Esophagus muscularis mucosa (tissue), 4 donors: Measurements from ENCODE around the gene PRSS38. TPM values are rescaled to one million over a fixed set of nuclear protein-coding genes. Genes with fewer than 3 reads are reported as not detected.

Experiments used
- DNase-seq: peaks from one replicate; pipeline ENCODE4 v3.0.0-alpha.2; 2017; ENCODE audit errors: extremely low spot score
- H3K27ac ChIP-seq, 4 donors: fragments of 200-600 bp; sonication (generic); replicated peaks in 1 of 4; 1 replicate in 3 of 4; 2 replicates in 1 of 4; pipeline ENCODE4 v1.5.1; 2016 to 2019; ENCODE audit warnings: mild to moderate bottlenecking in 1 of 4
- H3K27me3 ChIP-seq, 4 donors: fragments of 200-600 bp; sonication (generic); one replicate each; pipeline versions ENCODE4 v1.5.1 to v1.6.0; 2016 to 2019
- H3K36me3 ChIP-seq, 4 donors: fragments of 200-600 bp; sonication (generic); one replicate each; pipeline ENCODE4 v1.5.1; 2016 to 2019
- H3K4me1 ChIP-seq, 4 donors: fragments of 200-600 bp; sonication (generic); one replicate each; pipeline ENCODE4 v1.5.1; 2016 to 2019
- H3K4me3 ChIP-seq, 4 donors: fragments of 200-600 bp; sonication (generic); 1 replicate in 2 of 4; 2 replicates in 2 of 4; pipeline ENCODE4 v1.5.1; 2016 to 2019; ENCODE audit warnings: mild to moderate bottlenecking in 4 of 4, moderate library complexity in 1 of 4
- H3K9me3 ChIP-seq, 4 donors: fragments of 200-600 bp; sonication (generic); 1 replicate in 3 of 4; 2 replicates in 1 of 4; pipeline ENCODE4 v1.5.1; 2016 to 2019
- EP300 ChIP-seq: sonication (generic); formaldehyde crosslinking; IDR thresholded peaks from one replicate; pipeline ENCODE4 v1.6.1; 2017; ENCODE audit warnings: antibody characterized with exemption
- POLR2A ChIP-seq: fragments of 450-650 bp; IDR thresholded peaks from one replicate; pipeline ENCODE4 v1.6.1; 2017; ENCODE audit warnings: antibody characterized with exemption, moderate library complexity, mild to moderate bottlenecking, low read depth
- POLR2AphosphoS5 ChIP-seq, 2 donors: sonication (generic); formaldehyde crosslinking; IDR thresholded peaks; one replicate each; pipeline ENCODE4 v1.6.1; 2017; ENCODE audit warnings: antibody characterized with exemption in 2 of 2
- WGBS: methylation state at CpG from one replicate; pipeline ENCODE4 v1.1.5; 2018; 5-methylcytosine and 5-hydroxymethylcytosine counted together
- intact Hi-C: fragments of 100-400 bp; cut with DNase I; formaldehyde crosslinking; loops from one replicate; pipeline ENCODE4 v1.15.1; 2023
- total RNA-seq, 4 donors: library from RNA; depleted of rRNA; stranded (reverse); fragments of >200 nt; gene quantifications; one replicate each; pipeline versions ENCODE4 v1.1.0 to v1.2.1, GENCODE V29; 2016
- TF ChIP-seq, protein P1 (sequence below), 3 experiments: fragments of 200-600 bp in 2 of 3; fragments of 450-650 bp in 1 of 3; sonication (generic) in 2 of 3; IDR thresholded peaks; one replicate each; pipeline ENCODE4 v1.5.1; 2017 to 2019; ENCODE audit warnings: antibody characterized with exemption in 3 of 3, mild to moderate bottlenecking in 2 of 3, moderate library complexity in 1 of 3

Gene PRSS38
- total RNA-seq, 4 donors from 2014 or later = not detected

- H3K9me3 ChIP-seq = no peaks in the 10 kb centered on the region
- intact Hi-C loops = no loop called here
- no peak for DNase-seq
- no peaks in the 10 kb centered on the region for H3K27me3 ChIP-seq
- WGBS = 96% methylated on average over 8 of the region's 12 CpGs
- H3K36me3 ChIP-seq = no peaks in the 10 kb centered on the region
- no peak overlapping the region for H3K27ac ChIP-seq
- TF ChIP-seq POLR2A = no peak
- no peak for TF ChIP-seq EP300
- TF ChIP-seq, protein P1, sequence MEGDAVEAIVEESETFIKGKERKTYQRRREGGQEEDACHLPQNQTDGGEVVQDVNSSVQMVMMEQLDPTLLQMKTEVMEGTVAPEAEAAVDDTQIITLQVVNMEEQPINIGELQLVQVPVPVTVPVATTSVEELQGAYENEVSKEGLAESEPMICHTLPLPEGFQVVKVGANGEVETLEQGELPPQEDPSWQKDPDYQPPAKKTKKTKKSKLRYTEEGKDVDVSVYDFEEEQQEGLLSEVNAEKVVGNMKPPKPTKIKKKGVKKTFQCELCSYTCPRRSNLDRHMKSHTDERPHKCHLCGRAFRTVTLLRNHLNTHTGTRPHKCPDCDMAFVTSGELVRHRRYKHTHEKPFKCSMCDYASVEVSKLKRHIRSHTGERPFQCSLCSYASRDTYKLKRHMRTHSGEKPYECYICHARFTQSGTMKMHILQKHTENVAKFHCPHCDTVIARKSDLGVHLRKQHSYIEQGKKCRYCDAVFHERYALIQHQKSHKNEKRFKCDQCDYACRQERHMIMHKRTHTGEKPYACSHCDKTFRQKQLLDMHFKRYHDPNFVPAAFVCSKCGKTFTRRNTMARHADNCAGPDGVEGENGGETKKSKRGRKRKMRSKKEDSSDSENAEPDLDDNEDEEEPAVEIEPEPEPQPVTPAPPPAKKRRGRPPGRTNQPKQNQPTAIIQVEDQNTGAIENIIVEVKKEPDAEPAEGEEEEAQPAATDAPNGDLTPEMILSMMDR (IDR thresholded peaks at IDR 0.05) = no peak
- no peak for TF ChIP-seq POLR2AphosphoS5 (IDR thresholded peaks at IDR 0.05)
- peaks cover 0 to 7% (median 6%) of the 10 kb centered on the region in 4 donors for H3K4me1 ChIP-seq
- no peak overlapping the region for H3K4me3 ChIP-seq
These were observed 79.5 kb downstream of the PRSS38 start for GRCh38 chr1:227894831-227895451.

Other genes starting within 250 kb of the PRSS38 start
- 10 to 100 TPM; 10.8 to 18.4 (median 14.2) TPM for gene JMJD4, start 80.4 kb upstream of the PRSS38 start, total RNA-seq
- gene SNAP47, start 80.2 kb upstream of the PRSS38 start, total RNA-seq = 10 to 100 TPM; 26.6 to 41.0 (median 38.8) TPM
- gene WNT9A, start 132.3 kb downstream of the PRSS38 start, total RNA-seq = 10 to 100 TPM in 3 of 4 donors, 1 to 10 TPM in 1; 7.5 to 18.1 (median 14.4) TPM
- not detected for gene WNT3A, start 191.3 kb downstream of the PRSS38 start, total RNA-seq